Measurements from ENCODE around the gene S100A11.

S100A11 gene

DNA sequence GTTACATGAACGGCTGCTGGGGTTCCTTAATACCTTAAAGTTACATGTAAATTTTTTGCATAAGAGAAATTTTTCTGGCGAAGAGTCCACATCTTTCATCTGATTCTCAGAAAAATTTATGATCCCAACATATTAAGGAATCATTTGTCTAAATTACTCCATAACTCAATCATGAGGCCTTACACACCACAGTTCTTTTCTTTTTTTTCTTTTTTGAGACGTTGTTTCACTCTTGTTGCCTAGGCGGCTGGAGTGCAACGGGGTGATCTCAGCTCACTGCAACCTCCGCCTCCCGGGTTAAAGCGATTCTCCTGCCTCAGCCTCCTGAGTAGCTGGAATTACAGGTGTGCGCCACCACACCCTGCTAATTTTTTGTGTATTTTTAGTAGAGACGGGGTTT lies 2.1 kb upstream of the S100A11 start:
- no peak for DNase-seq

DNA sequence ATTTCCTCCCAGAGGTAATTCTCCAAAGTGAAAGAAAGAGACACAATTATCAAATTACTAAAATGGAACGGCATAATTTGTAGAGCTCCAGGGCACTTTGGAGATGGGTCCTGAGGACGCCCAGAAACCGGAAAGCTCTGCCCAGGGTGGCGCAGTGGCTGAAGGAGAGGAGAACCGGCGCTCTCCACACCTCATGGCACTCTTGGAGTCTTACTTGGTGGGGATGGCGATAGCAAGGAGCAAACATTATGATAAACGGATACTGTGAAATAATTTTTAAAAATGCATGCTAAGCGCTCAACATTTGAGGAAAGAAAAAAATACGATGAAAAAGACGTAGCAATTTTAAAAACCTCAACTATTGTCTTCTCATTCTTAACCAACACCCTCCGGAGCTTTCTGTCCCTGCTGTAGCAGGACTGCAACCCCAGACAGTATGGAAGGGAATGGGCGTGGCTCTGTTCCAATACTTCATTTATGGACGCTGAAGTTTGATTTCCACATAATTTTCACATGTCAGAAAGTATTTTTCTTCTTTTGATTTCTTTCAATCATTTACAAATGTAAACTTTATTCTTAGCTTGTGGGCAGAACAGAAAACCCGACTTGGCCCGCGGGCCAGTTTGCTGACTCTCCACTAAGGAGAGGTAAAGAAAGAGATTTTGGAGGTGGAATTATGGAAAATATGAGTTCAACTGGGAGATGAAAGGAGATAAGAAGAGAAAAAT lies 1.1 kb downstream of the S100A11 start:
- no peak for DNase-seq

DNA sequence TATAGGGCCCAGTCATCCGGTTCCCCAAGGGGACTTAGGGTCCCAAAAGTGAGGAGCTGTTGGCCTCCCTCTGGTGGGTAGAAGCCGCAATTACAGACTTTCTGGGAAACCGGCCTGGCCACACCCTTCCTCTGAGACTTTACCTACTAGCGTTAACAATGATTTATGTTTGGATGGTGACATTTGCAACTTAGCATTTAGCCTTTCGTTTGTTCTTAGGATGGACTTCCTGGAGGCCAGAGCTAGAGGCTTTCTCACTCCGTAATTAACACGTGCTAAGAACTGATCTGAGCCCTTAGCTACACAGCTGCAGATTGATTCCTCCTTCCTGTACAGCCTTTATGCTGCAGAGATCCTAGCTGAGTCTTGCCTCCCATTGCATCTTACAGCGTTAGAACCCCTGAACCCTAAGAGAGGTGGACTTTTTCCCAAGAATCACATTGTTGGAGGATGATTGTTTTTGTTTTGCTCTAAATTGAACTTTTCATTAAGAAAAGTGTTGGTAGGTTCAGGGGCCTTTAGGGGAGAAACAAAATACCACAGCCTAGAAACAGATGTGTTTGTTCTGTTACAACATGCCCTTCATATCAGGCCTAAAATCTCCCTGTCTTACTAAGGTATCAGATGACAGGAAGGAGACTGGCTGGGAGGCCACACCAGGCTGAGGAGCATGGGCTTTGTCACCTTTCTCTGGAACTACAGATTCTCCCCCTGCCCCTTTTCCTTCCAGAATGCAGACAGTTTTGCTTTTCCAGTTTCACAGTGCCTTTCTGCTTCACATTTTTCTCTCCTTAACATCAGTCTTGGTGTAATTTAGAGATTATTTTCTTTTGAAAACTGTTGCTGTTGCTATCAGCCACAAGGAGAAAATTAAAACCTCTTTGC lies 1.9 kb downstream of the S100A11 start:
- DNase-seq, result no peak

DNA sequence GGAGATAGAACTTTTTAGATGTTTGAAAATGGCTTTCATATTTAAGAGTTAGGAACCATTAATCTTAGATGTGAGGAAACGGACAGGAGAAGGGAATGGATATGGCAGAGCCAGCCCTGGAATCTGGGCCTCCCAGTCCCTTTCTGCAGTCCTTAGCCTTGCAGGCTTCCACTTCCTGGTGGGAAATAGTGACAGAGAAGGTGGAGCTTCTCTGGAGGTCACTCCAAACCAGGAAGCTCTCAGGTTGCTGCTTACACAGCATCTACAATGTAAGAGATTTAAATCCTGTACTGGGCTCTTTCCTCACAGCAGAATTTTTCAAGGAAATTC lies 2.5 kb downstream of the S100A11 start:
- no peak for DNase-seq

DNA sequence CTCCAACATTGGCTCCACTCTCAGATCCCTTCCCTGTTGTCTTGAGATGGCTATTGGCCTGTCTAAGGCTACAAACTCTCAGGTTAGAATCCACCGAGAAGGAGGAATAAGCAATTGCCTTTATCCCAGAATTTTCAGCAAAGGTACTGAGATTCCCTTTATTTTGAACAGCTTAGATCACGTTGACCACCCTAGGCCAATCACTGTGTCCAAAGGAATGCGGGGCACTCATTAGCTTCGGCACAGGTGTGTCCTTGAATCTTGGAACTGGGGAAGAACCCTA lies 6.9 kb downstream of the S100A11 start:
- DNase-seq, result no peak

DNA sequence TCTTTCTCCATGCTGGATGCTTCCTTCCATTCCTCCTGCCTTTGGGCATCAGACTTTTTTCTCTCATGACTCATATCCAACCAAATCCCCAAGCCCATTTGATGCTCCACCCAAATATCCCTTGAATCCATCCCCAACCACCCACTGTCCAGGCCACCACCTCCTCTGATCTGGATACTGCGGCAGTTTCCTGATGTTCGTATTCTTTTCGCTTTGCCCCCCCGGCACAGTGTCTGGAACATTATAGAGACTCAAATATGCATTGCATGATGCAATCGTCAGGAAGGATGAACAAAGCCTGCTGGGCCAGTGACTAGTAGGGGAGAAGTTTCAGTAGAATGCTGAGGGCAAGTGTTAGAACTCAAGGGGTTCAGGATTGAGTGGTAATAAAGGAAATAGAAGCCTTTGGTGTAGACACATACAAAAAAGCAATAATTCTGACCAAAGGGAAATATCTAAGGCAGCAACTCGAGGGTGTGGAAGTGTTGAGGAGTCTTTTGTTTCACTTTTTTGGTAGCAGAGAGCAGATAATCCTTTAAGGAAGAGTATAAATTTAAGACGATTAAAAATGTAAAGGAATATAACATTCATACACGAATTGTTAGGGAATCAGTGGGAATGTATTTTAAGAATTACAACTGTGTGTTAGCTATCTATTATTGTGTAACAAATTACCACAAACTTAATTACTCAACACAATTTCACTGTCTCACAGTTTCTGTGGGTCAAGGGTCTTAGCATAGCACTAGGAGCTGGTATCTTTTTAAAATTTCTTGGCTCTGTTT lies 7.5 kb downstream of the S100A11 start:
- no peak for DNase-seq

DNA sequence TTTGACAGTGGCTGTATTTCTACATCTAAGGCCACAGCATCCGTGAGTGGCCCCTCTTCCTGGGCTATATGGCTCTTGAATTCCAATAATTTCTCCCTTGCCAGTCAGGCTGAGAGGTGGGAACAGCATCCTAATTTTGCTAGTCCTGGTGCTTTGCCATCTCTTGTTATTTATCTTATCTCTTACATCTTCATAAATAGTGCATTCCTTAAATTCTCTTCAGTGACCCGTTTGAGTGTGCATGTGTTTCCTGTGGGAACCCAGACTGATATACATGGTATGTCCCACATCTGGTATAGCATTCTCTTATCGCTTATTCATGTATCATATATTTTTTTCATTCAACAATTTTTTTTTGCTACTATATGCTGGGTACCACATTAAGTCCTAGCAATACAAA lies 9.9 kb downstream of the S100A11 start:
- DNase-seq, result no peak

DNA sequence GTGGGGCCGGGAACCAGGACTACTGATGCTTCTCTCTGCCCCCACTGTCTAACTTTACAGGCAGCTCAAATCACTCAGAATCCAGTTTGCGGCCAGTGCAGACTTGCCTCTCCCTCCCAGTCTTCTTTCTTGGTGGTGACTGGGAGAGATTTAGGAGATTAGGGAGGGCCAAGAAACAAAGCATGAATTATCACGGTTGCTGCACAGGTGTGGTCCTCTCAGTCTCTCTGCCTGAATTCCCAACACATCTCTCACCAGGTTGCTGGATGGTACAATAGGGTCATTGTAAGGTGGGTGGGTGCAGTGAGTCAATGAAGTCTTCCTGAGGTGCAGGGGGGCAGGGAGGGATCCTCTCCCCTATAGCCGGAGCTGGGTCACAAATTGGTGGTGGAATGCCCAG lies 12.6 kb downstream of the S100A11 start:
- no peak for DNase-seq

DNA sequence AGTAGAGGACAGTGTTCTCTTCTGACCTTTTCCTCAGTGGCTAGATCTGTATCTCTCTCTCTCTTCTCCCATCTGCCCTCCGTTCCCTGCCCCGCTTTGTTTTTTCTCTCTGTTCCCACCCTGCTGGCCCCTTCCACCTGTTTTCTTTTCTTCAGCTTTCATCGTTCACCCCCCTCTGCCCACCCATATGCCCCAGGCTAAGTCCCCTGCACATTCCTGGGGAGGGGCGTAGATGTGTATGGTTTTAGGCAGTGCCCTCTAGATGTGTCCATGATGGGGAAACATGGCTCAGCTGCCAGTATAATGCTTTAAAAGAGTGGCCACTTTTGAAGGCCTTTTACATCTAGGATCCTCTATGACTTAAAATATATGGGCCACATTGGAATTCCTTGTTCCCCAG lies 13.6 kb downstream of the S100A11 start:
- DNase-seq, result no peak

DNA sequence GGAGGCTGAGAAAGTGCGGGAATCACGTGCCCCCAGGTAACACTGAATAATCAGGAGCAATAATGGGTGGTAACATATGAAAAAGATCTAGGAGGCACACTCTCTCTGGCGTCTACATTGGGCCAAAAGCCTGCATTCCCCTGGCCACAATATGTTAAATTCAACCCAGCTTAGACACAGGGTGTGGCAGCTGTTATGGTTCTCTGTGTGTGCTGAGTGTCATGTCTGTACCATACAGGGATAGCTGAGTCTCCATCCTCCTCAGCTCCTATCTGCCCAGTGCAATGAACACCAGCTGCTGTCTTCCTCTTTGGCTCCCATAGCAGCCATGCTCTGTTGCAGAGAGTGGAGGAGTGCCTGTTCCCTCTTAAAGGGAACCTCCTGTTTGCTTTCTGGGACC lies 14.3 kb downstream of the S100A11 start:
- DNase-seq, result no peak

DNA sequence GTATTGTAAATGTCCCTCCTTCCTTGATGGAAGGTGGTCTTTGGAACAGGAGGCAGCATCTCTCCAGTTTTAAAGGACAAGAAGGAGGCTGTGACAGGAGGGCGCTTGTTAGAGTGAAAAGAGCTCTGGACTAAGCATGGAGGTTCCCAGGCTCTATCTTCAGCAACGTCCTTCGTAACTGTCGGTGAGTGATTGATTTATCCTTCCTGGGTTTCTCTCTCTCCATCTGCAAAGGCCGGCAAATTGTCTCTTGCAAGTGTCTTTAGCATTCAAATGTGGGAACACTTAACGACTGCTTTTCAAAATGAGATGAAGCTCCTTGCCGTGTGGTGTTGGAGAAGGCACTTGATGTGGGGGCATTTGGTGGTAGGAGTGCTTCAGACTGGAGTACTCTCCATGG lies 15.2 kb downstream of the S100A11 start:
- DNase-seq, result no peak

DNA sequence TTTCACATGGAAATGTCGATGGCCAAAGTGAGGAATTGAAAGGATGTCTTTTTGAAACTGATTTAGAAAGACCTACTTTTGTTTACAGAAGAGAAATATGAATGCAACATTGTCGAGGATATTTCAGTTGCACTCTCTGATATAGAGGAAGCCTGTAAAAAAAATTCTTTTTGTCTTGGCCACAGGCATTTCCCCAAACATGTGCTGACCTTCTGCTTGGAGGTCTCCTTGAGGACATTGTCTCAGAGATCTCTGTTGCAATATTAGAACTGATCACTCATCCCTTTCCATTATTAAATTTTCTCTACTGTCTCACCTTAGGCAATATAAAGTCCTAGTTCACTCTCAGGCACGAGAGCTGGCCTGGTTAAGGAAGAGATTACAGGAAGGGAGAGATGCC lies 16.0 kb downstream of the S100A11 start:
- DNase-seq, result no peak

DNA sequence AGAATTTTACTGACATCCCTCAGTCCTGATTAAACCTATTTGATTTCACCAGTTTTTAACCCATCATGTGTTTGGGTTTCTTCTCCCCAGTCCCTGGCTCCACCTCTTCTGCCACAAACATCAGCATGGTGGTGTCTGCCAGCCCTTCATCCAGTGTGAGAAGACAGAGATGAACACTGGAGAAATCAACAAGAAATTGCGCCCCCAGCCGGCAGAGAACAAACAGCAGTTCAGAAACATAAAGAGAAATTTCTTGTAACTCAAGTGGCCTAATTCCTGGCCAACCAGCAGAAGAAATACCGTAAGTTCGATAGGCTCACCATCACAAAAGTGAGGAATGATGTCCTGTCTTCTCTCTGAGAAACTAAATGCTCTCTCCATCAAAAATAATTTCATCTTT lies 18.3 kb downstream of the S100A11 start:
- DNase-seq, result no peak

DNA sequence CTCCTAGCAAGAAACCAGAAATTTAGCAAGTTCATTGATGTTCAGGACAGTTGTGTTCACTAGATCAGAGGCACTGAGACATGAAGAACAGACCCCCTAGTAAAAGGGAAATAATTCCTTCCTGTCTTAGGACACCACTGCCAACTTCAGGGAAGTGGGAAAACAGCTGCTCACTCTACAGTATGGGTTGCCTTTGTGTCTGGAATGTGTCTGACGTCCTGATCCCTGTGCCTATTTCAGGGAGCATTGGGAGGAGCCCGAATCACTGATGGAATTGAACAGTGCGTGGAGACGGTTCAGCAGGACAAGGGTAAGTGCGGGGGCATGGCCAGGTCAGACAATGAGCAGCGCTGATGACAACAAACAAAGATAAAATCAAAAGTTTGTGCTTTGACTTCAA lies 21.0 kb downstream of the S100A11 start:
- no peak for DNase-seq

DNA sequence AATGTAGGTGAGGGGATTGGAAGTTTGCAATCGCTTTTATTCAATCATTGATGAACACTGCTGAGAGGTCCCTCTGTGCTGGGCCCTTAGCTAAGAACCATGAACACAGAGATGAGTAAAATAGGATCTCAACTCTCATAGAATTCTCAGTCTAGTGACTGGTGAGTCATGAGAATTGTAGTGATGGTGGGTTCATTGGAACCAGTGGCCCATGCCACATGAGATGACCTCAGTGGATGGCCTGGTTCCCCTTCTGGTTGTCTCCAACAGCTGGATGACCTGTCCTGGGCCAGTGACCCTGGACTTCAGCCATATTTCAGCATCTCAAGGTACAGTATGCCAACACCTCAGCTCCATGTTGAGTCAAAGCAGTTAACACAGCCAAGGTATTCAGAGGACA lies 21.9 kb downstream of the S100A11 start:
- no peak for DNase-seq

DNA sequence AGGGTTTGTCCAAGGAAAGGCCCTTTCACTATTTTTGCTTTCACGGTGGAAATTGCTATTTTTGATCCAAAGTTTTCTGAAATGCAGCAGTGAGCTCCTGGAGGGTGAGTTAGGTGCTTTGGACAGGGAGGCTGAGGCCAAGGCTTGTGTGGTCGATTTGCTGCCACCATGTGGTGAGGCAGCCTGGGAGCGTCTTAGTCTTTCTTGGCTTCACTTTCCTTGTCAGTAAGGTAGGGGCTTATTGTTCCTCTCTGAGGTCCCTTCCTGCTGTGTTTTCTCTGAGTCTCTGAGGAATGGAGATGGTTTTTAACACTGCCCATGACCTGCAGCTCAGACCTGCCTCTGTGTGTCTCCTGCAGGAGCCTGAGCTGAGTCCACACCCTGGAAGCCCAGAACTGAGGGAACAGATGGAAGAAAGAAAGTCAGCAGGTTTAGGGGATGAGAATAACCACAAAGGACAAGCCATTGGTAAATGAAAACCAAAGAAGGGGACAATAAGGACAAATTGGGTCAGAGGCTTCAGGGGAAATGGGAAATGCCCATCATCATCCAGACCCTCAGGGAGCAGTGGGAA lies 23.1 kb downstream of the S100A11 start:
- DNase-seq, result no peak

DNA sequence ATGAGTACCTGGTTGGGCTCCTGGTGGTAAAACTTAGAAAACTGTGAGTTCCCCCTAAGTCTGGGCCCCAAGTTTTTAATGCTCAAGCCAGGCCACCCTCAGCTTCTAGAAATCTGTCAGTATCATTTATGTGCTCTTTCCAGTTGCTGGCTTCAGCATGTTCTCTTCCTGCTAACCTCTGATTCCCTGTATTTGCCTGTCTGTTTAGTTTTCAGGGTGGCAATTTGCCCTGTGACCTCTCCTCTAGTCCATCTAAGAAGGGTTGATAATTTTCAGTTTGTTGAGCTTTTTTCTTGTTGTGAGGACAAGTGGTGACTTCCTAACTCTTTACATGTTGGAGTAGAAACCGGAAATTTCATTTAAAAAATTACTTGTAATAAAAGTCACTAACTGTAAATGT lies 27.1 kb downstream of the S100A11 start:
- DNase-seq, result no peak

DNA sequence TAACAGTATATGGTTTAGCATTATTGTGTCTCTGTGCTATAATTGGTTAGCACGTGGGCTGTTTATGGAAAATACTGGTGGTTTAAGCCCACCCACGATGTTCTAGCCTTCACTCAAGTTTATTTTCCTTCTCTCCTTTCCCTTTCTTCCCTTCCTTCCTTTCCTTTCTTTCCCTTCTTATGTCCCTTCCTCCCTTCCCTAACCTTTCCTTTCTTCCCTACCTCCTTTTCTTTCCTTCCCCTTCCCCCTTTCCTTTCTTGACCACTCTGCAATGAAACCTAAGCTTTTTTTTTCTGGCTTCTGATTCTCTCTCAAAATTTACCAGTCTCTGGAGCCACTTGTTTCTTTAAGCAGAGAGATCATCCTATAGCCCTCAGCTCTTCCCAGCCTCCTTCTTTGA lies 29.8 kb downstream of the S100A11 start:
- DNase-seq, result no peak

DNA sequence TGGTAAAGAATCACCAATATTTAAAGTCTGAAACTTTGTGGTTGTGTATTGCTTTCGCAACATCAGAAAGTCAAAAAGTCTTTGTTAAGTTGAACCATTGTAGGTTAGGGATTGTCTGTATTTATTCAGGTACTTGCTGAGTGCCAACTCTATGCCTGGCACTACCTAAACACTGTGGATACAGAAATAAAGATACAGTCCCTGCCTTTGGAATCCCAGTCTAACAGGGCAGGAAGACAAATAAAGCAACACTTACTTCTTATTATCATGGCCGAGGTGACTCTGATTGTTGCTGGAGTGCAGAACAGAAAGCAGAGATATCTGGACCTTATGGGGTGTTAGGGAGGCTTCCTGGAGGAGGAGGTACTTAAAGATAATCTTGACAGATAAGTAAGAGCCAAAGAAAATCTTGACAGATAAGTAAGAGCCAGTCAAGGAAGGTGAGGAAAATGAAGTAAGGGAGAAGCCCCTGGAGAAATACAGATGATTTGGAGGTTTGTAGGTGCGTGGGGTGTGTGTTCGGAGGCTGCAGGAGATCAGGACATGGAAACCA lies 31.4 kb downstream of the S100A11 start:
- DNase-seq, result no peak

DNA sequence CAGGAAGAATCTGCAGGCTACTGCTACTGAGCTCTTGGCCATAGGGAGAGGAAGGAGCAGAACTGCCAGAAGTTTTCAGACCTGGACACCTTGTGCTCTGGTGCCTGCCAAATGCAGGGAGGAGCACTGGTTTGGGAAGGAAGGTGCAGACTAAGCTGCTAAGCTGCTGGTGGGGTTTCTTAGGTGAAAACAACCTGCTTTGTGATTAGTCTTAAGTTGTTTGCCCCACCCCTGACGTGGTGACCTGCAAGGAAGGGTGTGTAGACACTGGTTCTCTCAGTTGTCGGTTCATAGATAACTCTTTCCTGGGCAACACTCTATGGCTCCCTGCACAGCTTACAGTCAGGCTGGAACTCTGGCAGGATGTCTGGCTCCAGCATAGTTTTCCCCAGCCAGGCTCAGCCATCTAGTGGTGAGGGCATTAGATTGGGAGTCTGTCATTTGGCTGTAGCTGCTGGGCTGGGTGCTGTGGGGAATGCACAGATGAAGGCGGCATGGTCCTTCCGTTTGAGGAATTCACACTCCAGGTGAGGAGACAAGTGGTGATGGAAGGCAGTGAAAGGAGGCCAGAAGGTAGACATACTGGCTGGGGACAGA lies 32.9 kb downstream of the S100A11 start:
- no peak for DNase-seq

DNA sequence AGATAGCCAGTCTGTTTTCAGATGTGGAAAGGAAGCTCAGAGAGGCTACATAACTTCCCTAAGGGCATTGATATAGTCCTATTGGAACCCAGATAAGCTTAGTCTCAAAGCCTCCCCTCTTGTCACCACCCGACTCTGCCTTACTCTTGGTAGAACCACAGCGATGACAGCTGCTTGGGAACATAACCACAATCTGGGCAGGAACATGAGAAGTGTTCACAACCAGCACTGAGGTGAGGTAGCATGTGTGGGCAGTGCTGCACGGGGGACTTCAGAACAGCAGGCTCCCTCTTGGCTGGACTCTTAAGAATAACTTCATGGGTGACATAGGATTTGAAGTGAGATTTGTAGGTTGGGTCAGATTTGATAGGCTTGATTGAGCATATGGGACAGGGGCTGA lies 33.8 kb downstream of the S100A11 start:
- DNase-seq, result no peak

DNA sequence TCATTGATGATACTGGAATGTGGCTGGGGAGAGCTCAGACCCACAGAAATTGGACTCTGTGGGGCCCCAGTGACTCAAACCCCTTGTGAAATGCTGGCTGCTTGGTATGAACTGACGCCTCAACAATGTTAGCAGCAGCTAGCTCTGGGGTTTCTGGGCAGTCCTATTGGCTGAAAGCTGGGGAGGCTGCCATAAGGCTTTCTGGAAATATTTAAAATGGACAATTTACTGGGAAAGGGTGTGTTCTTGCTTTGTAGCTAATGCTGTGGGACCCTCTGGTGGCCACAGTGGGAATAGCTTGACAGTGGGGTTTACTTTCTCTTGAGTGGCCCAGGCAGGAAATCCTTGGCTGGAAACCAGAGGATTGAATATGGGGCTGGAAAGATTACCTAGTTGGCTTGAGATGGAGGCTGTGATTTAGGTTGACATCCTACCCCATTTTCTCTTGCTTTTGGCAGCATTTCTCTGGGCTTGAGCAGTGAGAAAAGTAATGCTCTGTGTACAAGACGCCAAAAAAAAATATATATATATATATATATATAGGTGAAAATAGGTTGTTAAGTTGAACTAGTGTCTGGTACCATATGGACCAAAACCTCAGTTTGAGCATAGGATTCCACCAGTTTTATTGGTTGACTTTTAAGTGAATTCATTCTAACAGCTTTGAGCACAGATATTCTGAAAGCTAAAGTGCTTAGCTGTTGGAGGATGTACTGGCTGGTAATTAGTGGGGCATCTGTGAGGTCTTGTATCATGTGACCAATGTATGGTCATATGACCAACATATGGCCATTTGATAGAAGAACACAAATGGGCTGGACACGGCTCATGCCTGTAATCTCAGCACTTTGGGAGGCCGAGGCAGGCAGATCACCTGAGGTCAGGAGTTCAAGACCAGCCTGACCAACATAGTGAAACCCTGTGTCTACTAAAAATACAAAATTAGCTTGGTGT lies 34.9 kb downstream of the S100A11 start:
- peak; percentile 42 for DNase-seq

Data from NCI-H1048 (cell line).